ENCODE data around the gene NBAS.

NBAS gene

DNA sequence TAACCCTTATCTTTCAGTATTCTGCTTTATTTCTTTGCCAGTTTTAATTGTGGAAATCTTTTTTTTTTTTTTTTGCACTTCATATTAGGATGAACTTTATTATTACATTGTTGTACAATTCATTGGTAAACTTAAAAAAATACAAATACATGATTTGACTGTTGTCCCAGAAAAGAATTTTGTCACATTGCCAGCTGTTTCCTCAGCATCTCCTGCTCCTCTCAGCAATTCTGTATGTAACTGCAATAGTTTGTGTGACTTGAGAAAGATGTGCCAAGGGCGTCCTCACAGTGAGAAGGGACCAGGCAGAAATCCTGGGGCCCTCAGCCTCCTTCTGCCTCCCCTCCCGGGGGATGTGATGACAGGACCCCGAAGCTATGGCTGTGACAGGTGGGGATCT lies 254.4 kb downstream of the NBAS start:
- DNase-seq (ENCODE audit: low read depth): no peak

DNA sequence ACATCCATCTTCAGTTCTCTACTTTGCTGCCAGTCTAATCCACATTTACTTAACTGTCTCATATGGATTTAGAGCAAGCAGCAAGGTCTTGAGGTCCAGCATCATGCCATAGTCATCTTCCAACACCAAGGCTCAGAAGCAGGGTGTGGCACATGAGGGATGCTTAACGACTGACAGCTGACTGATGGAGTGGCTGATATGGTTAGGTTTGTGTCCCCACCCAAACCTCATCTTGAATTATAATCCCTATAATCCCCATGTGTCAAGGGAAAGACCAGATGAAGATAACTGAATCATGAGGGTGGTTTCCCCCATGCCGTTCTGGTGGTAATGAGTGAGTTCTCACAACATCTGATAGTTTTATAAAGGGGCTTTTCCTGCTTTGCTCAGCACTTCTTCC lies 257.3 kb downstream of the NBAS start:
- DNase-seq (ENCODE audit: low read depth): no peak

DNA sequence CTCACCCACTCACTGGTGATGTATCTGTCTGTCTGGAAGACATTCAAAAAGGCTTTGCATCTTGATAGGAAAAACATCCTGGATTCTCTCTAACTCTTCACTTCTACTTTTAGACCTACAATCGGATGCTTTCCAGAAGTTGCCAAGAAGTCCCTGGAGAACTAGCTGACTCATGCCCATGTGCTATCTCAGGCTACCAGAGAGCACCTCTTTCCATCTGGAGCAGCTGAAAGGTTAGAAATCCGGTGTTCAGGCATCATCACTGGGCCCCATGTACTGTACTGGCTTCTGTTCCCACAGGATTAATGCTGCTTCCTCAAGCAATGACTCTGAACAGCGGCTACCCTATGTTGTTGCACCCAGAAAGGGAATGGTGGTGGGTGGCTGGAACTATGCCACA lies 259.0 kb downstream of the NBAS start:
- DNase-seq (ENCODE audit: low read depth): no peak

- DNase-seq (ENCODE audit: low read depth): no peak
Measured at GRCh38 chr2:15300624-15301573, 260.2 kb downstream of the NBAS start.

- DNase-seq (ENCODE audit: low read depth): no peak
Measured at GRCh38 chr2:15299904-15300520, 261.1 kb downstream of the NBAS start.

GRCh38 chr2:15298770-15299169 lies 262.4 kb downstream of the NBAS start:
- no peak for DNase-seq (ENCODE audit: low read depth)

DNA sequence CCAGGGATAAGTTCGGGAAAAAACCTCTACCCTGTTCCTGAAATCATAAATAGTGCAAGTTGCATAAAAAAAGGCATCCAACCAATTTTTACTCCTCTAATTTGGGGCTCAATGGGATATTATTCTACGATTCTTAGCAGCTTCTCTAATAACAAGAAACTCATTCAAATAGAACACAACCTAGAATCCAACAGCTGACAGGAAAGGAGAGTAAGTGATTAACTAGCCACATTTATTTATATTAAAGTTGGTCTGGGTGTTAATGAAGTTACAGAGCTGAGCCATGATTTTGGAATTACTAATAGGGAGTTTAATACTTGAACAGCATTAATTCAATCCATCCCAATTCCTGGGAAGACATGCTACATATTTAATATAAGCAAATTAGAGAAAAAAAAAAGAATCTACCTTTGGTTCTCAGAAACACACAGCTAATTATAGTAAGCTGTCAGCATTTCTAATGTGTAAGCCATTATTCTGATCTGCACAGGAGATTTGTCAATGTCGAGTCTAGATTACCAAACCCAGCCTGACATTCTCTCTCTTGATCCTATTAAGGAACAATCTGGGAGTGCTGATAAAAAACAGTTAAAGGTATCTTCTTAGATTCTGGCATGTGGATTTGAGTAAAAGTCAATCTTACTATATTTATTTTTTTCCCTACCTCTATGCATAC lies 267.7 kb downstream of the NBAS start:
- no peak for DNase-seq (ENCODE audit: low read depth)

- no peak for DNase-seq (ENCODE audit: low read depth)
Measured at GRCh38 chr2:15287447-15288184, 273.5 kb downstream of the NBAS start.

DNA sequence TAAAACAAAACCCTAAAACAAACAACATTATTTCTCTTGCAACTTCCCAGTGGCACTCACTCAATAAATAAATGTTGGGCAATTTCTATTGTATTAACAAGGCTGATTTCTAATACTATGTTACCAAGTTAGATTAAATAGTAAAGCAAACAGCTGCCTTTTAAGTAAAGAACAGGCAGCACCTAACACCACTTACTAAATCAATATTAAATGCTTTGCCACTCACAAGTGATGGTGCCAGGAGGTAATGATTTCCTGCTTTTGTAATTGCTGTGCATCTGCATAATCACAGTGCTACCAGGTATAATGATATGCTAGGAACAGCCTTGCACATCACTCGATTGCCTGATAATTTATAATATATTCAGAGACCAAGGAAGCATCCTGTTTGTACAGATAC lies 276.5 kb downstream of the NBAS start:
- DNase-seq (ENCODE audit: low read depth): no peak

GRCh38 chr2:15281681-15282080 lies 279.5 kb downstream of the NBAS start:
- no peak for DNase-seq (ENCODE audit: low read depth)

DNA sequence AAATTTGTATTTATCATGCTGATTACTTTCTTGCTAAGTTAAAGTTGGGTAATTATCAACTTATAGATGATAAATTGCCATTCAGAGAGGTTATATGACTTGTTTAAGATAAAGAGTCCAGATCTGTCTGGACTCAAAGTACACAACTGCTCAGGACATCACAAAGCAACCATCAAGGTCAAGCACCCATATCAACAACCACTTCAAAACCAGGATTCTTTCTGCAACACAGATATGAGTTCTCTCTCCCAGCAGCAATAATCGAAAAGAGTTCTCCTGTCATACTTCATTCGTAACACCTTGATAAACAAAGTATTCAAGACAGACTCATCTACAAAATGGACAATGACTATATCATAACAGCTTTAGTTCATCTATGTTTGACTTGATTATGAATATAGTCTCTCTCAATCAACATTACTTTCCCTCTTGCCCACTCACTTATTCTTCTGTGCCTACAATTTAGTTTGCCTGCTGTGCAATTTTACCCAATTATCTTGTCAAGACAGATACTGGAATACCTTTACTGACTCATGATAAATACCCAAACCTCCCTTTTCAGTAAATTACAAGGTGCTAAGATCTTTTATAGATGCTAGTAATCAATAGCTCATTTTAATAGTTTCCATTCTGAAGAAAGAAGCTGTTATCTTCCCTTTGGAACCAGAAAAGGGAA lies 281.8 kb downstream of the NBAS start:
- DNase-seq (ENCODE audit: low read depth): no peak

GRCh38 chr2:15278296-15278695 lies 282.8 kb downstream of the NBAS start:
- DNase-seq (ENCODE audit: low read depth): no peak

DNA sequence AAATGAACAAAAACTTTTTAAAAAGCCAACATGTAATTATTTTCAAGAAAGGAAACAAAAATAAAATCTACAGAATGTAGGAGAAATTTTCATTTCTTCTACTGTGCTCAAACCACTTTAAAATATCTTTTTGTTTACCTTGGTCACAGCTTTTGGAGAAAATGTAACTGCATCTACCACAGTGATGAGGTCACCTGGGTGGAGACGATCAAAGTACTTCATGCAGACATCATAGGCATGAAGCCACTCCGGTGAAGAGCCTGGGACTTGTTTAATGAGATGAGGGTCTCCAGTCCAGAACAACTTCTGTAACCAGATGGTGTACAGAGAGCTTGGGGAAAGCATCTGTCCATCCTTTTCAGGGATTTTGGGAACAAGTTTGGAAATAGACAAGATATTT lies 285.8 kb downstream of the NBAS start:
- DNase-seq (ENCODE audit: low read depth): no peak

- DNase-seq (ENCODE audit: low read depth): no peak
Measured at GRCh38 chr2:15273452-15273851, 287.7 kb downstream of the NBAS start.

DNA sequence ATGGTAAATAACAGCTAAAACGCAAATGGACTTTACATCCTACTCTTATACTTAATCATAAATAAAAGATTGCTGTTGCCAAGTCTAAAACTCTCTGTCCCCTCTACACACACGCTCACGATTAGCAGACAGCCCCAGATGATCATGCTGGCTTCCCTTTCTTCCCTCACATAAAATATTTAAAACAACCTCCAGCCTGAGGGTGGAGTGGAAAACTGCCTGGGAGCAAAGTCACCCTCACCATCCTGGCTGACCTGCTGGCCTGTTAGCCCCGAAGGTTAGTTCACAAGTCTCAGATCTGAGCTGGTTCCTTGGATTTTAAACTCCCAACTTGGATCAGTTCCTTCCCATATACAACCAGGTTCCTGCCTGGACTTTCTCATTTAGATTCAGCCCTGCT lies 288.2 kb downstream of the NBAS start:
- DNase-seq (ENCODE audit: low read depth): no peak

- no peak for DNase-seq (ENCODE audit: low read depth)
Measured at GRCh38 chr2:15271941-15272542, 289.1 kb downstream of the NBAS start.

DNA sequence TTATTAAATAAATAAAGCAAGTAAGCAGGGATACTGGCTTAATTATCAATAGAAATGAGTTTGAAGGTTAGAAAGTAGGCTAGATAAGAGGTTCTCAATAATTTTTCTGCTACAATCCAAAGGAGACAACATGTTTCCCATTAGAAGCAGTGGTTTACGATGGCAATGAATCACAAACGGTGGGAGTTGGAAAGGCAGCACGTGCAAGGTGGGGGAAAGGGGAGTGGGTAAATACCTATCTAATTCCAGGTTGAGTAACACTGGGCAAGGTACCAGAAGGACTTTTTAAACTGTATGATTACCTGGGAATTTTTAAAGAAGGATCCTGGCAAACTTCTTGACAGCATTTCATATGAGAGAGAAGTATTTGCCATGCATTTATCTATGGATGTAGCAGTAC lies 289.9 kb downstream of the NBAS start:
- DNase-seq (ENCODE audit: low read depth): no peak

DNA sequence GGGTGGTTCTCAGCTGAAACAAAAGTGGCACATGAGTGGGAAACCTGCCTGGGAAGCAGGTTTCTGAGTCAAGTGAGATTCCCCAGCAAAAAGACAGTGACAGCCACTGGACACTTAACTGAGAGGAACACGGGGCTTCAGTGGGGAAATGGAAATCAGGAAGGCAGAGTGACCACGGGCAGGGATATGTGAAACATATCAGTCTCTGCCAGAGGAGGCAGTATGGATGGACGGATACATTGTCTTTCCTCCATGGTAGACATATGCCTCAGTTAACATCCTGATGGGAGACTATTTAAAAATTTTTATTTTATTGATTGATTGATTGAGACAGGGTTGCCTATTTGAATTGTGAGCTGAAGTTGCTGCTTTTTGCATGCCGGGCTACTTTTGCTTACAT lies 292.1 kb downstream of the NBAS start:
- DNase-seq (ENCODE audit: low read depth): no peak

GRCh38 chr2:15265889-15266288 lies 295.2 kb downstream of the NBAS start:
- no peak for DNase-seq (ENCODE audit: low read depth)

- no peak for DNase-seq (ENCODE audit: low read depth)
Measured at GRCh38 chr2:15263976-15264685, 297.0 kb downstream of the NBAS start.

- no peak for DNase-seq (ENCODE audit: low read depth)
Measured at GRCh38 chr2:15262792-15263191, 298.3 kb downstream of the NBAS start.
